ENCODE data around the gene TNIP3.
"Not testable (repeated sequence)": the region's sequence is repeated elsewhere in the genome, so short reads cannot be mapped to it uniquely, and the experiment has no call there.

TNIP3 gene

DNA sequence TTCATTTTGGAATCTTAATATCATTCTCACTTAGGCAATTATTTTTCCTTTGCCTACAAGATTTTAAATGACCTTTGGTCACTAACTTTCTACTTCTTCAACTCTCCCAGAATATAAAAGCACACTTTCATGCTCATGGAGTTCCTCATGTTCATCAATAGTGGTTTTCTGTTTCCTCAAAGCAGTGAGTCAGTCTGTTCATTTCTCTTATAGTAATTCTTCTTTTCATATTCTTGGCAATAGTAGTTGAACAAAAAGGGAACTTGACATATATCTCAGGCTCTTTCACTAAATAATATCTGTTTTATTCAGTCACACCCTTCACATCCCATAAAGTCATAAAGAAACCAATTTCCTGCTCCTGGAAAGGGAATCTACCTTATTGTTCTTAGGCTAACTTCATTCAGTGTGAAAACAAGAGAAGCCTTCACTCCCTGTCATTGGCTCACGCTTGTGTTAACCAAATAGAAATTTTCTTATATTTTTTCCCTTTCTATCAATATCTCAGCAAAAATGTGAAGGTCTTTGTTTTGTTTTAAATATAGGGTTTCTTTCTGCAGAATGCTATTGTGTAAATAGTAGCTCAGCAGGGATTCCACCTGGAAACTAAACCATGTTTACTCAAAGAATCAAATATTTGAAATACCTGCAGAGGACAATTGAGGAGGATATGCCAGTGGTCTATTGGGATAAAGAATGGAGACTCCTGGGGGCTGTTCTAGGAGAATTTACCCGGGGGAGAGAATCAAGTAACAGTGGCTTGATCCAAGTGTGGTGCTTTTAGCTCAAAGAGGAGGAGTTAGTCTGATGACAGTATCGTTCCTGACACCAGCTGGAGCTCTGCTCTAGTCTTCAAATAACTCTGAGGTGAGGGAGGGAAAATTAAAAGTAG is 13.4 kb upstream of the TNIP3 start:
- DNase-seq (ENCODE audit: low read depth) = no peak

DNA sequence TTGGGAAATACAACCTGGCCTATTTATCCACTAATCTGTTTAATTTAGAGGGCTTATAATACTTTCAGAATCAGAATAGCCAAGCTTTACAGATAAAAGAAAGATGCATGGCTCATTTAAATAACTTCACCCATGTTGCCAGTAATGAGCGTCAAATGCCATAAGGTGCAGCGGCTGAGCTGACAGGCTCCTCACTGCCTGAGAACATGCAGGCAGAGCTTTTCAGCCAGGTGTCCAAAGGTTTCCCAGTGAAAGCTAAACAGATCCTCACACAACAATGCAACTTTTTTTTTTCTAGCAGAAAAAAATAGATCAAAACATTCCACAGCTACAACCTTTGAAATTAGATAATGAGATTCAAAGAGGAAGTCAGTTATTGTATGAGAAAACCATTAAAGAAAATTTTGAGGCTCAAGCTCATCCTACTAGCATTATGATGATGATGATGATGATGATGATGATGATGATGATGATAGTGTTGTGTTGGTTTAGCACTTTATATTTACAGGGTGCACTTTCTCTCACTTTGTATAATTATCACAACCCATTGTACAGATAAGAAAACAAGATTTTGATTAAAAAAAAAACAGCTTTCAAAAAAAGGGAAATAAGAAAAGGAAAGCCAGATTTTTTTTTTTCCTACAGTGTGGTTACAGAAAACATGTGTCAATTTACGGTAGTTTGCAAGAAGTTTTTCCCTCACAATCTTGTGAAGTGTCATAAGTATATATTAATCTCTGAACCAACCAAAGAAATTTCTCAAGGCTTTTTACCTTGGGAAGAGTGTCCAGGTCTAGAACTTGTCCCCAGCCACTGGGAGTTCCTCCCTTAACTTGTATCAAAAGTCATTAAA is 12.2 kb upstream of the TNIP3 start:
- DNase-seq (ENCODE audit: low read depth) = no peak

DNA sequence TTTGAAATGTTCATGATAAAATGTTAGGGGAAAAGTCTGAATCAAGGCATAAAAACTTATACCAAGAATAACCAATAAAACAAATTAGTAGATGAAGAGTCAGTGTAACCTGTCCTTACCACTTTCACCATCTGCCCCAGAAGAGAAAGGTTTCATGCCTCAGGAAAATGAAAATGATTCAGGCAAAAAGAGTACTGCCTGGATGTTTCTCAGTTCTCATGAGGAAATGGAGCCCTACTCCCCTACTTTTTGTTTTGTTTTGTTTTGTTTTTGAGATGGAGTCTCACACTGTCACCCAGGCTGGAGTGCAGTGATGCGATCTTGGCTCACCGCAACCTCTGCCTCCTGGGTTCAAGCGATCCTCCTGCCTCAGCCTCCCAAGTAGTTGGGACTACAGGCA is 7.4 kb upstream of the TNIP3 start:
- DNase-seq (ENCODE audit: low read depth) = not testable (repeated sequence)

DNA sequence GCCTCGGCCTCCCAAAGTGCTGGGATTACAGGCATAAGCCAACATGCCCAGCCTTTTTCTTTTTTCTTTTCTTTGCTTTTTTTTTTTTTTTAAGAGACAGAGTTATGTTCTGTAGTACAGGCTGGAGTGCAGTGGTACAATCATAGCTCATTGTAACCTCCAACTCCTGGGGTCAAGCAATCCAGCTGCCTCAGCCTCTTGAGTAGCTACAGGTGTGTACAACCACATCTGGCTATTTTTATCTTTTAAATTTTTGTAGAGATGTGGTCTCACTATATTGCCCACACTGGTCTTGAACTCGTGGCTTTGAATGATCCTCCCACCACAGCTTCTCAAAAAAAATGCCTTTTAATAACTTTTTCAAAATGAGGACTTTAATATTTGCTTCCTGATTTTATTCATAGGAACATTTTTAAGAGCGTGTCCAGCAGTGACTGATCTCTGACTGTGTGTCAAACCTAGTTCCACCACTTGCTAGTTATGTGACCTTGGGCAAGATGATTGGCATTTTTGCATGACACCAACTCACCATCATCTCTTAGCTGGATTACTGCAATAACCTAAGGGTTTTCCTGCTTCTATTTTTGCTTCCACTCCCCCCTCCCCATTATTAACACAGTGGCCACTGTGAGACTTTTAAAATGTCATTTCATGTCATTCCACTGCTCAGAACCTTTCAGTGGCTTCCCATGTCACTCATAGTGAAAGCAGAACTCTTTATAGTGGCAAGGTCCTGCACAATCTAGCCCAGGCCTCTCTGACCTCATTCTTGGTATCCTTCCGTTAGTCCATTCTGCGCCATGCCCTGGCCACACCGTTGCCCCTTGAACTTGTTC is 4.5 kb upstream of the TNIP3 start:
- no peak for DNase-seq (ENCODE audit: low read depth)

DNA sequence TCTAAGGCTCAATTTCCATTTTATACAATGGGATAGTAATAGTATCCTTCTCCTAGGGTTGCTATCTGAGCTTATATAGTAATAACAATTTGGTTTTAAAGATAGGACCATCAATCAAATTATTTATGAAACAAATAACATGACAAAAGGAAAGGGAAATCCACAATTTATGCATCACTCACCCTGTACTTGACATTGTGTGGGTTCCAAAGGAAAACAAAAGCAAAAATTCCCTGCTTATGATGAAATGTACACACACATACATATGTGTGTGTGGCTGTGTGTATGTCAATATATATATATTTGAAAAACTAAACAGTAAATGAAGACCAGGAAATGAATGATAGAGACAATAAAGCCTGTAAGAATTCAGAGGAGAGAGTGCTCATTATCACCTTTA is 2.9 kb upstream of the TNIP3 start:
- DNase-seq (ENCODE audit: low read depth) = no peak

DNA sequence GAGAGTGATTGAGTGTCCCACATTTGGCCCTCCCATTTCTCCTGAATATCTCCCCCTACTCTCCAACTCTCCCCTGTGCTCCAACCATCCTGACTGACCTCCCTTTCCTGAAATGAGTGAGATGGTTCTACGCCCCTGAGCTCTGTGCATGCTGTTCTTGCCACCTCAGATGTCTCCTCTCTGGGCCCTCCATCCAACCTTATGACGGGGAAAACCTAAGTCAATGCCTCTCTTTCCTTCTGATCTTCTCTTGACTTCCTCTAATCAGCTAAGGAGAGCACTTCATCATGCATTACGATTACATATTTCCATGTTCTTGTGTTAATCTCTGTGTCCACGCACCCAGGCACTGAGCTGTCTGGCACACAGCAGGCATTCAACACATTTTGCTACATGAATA is 1.1 kb upstream of the TNIP3 start:
- no peak for DNase-seq (ENCODE audit: low read depth)

DNA sequence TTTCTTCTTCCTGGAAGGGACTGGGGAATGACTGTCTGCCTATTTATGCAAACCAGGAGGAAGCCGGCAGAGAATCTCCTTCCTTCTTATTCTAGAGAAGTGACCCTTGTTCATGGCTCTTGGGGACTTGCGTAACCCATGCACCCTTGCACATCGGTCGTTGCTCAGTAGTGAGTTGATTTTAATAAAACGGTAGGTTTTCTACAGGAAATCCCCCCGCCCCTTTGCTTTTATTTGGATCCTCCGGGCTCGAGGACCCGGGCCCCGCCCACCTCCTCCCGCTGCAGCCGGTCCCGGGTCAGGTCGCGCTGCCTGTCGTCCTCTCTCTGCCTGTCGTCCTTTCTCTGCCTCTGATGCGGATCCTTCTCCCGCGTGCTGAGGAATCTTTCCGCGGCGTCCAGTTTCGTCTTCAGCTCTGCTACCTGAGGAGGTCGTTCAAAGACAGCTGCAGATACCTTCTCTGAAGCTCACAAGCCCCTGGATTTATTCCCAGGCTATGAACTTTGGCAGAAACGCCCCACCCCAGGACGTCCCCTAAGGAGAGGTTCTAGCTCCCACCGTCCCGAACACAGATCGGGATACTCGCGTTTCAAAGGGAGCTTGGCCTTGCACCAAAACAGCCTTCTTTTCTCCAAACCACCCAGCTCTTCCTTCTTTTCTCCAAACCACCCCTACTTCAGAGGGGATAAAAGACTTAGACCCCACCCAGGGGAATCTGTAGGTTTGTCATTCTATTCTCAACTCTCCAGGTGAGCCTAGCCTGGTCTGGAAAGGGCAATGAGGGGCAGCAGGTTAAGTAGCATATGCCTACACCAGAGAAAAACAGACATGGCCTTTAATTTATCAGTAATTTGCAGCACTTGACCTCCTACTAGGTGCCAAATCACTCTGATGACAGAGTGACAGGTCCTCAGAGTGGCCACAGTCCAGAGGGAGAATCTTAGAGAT is 7.0 kb downstream of the TNIP3 start:
- DNase-seq (ENCODE audit: low read depth) = no peak

DNA sequence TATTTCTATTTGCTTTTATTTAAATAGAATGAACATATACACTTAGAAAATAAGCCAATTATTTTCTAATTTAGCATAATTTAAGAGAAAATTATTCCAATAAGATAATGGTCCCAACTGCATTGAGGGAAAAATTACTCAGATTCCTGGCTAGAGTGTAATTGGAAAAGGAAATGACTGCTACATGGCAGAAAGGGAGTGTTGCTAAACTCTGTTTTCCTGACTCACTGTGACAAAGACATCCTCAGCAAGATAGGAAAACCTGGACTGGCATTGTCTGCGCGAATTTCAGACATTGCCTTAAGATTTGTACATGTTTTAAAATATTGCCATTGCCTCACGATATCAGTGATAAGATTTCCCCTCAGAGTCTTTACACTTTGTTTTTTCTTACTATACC is 8.2 kb downstream of the TNIP3 start:
- DNase-seq (ENCODE audit: low read depth) = no peak

DNA sequence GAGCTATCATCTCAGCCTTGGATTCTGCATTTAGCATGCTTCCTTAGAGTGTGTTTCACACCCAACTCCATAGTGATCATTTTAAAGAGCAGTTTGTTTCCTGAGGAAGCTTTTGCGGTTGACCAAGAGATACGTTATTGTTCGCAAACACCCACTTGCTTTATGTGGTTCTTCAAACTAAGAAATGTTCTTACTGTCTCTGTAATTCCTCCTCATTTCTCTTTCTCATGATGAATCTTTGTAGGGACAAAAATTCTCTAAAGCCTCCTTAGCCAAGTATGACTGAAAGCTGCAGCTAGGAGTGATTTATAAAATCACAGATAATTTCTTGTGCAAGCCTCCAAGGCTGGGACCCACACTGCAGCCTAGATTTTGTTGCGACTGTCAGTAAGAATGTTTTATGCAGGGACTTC is 10.0 kb downstream of the TNIP3 start:
- no peak for DNase-seq (ENCODE audit: low read depth)

DNA sequence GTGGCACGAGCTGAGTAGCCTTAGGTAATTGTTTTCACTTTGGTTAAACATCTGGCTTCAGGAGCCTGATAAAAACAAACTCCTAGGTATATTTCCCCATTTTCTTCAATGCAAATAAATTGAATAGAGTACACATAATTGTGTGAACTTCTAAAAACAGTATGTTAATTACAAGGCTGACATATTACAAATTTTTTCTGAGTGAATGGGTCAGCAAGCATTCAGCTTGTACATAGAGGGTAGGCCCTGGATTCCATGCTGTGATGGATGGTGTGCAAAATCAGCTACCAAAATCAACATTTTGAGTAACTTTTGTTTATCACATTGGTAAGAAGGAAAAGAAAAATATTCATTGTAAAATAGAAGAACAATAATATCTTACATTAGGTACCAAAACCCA is 12.2 kb downstream of the TNIP3 start:
- no peak for DNase-seq (ENCODE audit: low read depth)

DNA sequence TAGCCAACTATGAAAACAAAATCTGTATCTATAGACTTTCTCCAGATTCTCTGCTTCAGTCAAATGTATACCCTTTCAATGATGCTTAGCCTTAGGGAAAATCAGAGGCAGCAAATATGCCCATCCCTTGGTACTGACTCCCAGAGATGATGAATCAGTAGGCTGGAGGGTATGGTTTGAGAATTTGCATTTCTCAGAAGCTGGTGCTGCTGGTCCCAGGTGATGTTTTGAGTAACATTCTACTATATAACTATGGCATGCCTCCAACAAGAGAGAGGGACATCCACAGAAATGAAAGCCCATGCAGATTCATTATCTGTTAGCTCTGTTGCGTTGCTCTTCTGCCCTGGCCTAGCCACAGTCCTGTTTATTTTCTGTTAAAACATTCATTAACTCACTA is 13.6 kb downstream of the TNIP3 start:
- no peak for DNase-seq (ENCODE audit: low read depth)

DNA sequence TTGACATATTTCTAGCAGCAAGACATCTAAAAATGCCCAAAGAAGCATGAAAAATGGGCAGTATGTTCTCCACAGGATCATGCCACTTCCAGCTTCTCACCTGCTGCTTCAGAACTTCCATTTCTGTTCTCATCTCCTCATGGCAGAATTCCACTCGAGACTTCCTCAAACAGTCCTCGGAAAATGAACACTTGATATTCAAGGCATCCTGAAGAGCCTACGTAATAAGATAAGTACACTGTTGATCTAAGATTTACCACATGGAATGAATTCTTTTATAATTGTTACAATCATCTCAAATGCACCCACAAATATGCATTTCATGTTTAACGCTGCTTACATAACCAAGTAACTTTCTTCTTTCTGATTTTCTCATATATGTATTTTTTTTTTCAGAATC is 14.1 kb downstream of the TNIP3 start:
- DNase-seq (ENCODE audit: low read depth) = no peak

DNA sequence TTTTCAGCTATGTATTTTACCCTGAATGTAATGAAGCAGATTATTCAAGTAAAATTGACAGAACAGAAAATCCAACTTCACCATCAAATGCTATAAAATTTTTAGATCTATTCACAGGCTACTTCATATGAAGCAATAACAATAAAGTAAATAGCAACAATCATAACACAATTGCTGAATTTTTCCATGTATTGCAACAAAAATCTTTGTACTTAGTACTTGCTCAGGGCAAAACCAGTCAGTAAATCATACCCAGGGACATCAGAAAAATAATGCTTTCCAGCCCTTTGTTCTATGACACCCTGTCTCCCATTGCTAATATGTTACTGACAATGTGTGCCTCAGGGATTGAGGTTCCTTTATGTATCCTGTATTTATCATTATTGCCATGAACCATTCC is 15.5 kb downstream of the TNIP3 start:
- DNase-seq (ENCODE audit: low read depth) = no peak

DNA sequence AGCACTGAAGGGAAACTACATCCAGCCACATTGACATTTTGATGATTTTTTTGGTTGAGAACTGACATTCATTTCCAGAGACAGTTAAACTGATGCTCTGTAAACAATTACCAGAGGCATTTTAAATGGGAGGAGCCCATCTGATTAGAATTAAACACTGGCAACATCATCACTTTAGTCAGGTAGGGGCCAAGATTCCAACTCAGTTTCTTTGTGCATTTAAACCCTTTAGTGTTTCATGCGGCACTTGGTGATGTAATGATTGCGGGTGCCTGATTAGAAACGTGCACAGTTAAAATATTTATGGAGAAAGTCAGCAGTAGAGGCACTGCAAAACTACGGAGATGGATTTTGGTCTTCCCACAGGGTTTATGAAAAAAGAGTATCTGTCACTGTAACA is 16.1 kb downstream of the TNIP3 start:
- DNase-seq (ENCODE audit: low read depth) = no peak

DNA sequence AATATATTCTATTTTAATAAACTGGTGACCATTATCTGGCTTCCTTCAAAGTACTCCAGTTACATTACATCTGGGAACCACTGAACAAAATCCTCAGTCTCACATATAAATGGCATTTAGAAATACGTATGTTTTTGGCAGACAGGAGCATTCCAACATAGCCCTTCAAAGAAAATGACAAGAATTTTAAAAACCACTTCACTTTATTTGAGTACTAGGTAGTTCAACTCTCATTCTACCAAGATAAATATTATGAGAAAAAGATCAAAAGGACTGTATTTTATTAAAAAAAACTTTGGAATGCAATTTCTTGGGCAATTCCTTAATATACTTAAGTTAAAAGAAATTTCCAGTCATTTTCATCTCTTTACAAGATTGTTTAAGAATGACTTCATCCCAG is 17.6 kb downstream of the TNIP3 start:
- no peak for DNase-seq (ENCODE audit: low read depth)

DNA sequence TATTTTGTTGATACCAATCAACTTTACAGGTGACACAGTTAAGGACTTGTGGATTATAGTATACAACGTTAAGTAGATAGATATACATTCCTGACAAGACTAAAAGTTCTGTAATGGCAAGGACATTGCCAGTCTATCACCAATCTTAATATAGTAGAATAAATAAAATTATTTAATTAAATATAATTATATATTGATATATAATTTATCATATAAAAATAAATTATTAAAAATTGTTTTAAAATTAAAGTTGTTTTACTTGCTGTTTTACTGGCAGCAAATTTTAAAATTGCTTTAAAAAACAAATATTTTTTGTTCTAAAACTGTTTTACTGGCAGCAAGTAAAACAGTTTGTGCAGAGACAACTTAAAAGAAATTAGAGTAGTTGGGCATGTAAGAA is 18.7 kb downstream of the TNIP3 start:
- DNase-seq (ENCODE audit: low read depth) = no peak

DNA sequence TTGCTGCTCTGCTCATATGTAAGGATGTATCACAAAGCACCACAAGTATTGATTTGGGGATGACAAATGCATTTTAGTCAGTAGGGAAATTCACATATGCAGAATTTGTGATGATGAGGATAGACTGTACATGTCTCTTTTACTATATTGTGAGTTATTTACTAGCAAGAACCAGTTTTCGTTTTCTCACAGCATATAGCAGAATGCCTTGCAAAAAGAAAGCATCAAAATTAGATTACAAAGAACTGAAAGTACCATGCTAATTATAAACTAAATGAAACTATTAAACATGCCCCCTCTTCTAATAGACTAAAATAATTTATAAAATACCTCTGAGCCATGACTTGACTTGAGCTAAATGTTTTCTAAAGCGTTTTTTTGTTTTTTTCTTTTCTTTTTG is 20.1 kb downstream of the TNIP3 start:
- no peak for DNase-seq (ENCODE audit: low read depth)

DNA sequence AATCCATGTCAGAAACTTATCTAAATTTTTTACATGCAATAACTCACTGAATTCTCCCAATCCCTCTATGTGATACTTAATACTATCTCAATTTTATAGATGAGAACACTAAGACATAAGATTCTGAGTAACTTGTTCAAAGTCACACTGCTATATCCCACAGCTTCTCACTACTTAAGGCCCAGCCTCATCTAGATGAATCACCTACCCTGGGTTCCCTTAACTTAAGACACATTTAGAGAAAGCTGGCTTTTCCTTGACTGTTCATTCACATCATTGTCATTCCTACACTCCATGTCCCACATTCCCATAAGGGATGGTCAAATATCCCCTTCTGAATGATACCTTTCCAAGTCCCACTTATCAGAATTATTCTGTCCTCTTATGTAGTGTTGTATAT is 21.0 kb downstream of the TNIP3 start:
- DNase-seq (ENCODE audit: low read depth) = no peak

DNA sequence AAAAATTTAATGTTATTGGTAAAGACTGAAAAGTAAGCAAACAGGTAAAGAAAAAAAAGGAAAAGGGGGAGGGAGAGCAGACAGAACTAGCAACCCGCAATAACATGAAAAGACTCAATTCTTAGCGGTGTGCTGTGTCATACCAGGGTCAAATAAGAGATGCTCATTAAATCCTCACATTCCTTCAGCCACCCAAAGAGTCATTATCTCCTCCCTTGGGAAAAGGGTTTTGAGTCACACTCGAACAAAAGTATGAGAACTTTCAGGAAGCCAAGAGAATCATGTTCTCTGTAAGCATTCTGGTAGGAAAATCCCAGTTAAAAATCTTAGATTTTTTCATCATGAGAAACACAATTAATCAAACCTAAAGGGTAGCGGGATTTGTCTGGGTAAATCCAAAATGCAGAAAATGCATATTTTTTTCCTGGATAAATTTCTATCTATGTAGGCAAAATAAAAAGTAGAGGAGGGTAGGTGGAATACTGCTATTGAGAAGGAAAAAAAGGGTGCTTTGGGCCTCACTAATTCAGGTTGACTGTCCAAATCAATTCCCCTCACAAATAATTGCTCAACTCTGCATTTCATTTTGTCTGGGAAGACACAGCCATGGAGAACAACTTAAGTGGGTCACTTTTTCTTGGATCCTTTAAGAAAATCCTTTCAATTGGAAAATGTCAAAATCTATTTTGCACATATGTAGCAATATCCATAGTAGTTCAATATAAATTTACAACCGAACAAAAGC is 23.2 kb downstream of the TNIP3 start:
- DNase-seq (ENCODE audit: low read depth) = no peak

DNA sequence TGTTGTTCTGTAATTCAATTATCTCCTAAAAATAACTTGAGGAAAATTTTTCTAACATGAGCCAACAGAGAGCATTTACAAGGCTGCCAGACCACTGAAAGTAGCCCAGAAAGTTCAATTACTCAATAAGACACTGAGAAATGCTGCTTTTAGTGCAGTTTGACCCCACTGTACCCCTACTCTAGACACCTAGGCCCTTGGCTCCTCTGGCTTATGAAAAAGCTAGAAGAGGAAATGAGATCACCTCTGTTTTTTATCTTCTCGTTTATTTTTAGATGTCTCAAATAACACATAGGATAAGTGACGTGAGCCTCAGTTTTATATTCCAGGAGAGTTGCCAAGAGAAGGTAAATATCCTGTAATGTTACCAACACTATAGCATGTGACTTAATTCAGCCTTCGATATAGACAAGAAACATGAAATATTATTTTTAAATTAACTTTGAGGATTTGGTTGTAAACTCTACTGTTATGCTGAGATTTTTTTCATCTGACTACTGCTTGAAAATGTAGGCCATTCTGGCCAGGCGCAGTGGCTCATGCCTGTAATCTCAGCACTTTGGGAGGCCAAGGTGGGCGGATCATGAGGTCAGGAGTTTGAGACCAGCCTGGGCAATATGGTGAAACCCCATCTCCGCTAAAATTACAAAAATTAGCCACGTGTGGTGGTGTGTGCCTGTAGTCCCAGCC is 24.4 kb downstream of the TNIP3 start:
- no peak for DNase-seq (ENCODE audit: low read depth)
